ENCODE data around the gene GLA.

GRCh38 chrX:101419489-101419888 is 11.8 kb upstream of the GLA start:
- no peak for TF ChIP-seq CTCF (IDR thresholded peaks at IDR 0.05)
- no peak for TF ChIP-seq POLR2AphosphoS5 (IDR thresholded peaks at IDR 0.05; ENCODE audit: low read depth, low read length)
- no peak for TF ChIP-seq REST (IDR thresholded peaks at IDR 0.05; ENCODE audit: insufficient read depth in 1 of 2, low read depth in 2 of 2, low read length in 1 of 2)

Measured in Panc1 (cell line).